ENCODE data around the gene SYT11. TPM values are rescaled to one million over a fixed set of nuclear protein-coding genes. Genes with fewer than 3 reads are reported as not detected.

SYT11 gene
- total and polyA plus RNA-seq, 2 of the 8 experiments (the other 6 are each of a cell fraction or from before 2014, with no cell fraction given): 7.2 to 9.6 TPM

DNA sequence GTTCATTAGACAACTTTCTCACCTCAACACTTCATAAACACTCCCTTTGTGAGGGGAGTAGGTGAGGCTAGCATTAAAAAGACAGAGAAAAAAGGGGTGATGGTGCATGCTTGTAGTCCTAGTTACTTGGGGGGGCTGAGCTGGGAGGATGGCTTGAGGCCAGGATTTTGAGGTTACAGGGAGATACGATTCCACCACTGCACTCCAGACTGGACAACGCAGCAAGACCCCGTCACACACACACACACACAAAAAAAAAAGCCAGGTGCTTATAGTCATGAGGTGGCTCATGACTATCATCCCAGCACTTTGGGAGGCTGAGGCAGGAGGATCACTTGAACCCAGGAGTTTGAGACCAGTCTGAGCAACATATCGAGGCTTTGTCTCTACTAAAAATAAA is 31.9 kb upstream of the SYT11 start:
- Histone ChIP-seq H3K23me2 (ENCODE audit: low read depth, low read length) (no peaks in the 10 kb centered on the region; the same call in 1 of the 2 replicates), H3K9me3 (ENCODE audit: insufficient read depth in 2 of 2, low read depth in 1 of 2, low read length in 1 of 2) (no peaks in the 10 kb centered on the region), H3K4me3 (ENCODE audit: extremely low read depth in 1 of 4, insufficient read depth in 2 of 4, low read depth in 3 of 4, low read length in 4 of 4) (no peak overlapping the region), H3K18ac (ENCODE audit: extremely low read depth, low read length) (no peak overlapping the region), H3K27me3 (replicated peaks in 1 of 4; ENCODE audit: control insufficient read depth in 3 of 4, extremely low read depth in 1 of 4, insufficient read depth in 3 of 4, low read length in 3 of 4) (no peaks in the 10 kb centered on the region), H3K23ac (ENCODE audit: insufficient read length) (no peak overlapping the region), H3K79me1 (ENCODE audit: low read depth, low read length) (peaks cover 6% of the 10 kb centered on the region), H4K8ac (ENCODE audit: extremely low read depth, insufficient read depth, low read length) (no peak overlapping the region), H3K36me3 (ENCODE audit: control insufficient read depth in 2 of 4, insufficient read depth in 4 of 4, low read length in 3 of 4) (peaks cover 0 to 14% (median 5%) of the 10 kb centered on the region in 4 experiments; a peak in 4 of 8 replicates), H2BK5ac (ENCODE audit: low read depth, low read length) (no peak overlapping the region), H3K14ac (ENCODE audit: insufficient read length) (no peak overlapping the region), H3K4me1 (replicated peaks in 1 of 4; ENCODE audit: control insufficient read depth in 3 of 4, insufficient read depth in 4 of 4, low read length in 3 of 4) (no peaks in the 10 kb centered on the region), H4K5ac (ENCODE audit: insufficient read length, low read depth, low read length) (no peak overlapping the region), H3K9ac (replicated peaks in 1 of 4; ENCODE audit: extremely low read depth in 1 of 4, low read depth in 3 of 4, low read length in 3 of 4) (no peak overlapping the region), H4K20me1 (replicated peaks in 1 of 2; ENCODE audit: control insufficient read depth in 1 of 2, insufficient read depth in 2 of 2, low read length in 2 of 2) (no peaks in the 10 kb centered on the region), H2AFZ (ENCODE audit: low read length) (no peak overlapping the region), H3K4ac (replicated peaks; ENCODE audit: insufficient read length, low read depth, low read length) (no peak overlapping the region), H3K56ac (replicated peaks; ENCODE audit: insufficient read length, low read depth, low read length) (no peak overlapping the region), H2BK12ac (ENCODE audit: low read depth, low read length) (no peak overlapping the region), H2AK5ac (ENCODE audit: low read depth, low read length) (no peak overlapping the region), H4K91ac (replicated peaks; ENCODE audit: insufficient read length, low read length) (no peak overlapping the region), H3K27ac (ENCODE audit: low read depth, low read length) (no peak overlapping the region), H3K79me2 (ENCODE audit: control insufficient read depth in 1 of 2, insufficient read depth in 2 of 2, low read length in 2 of 2) (peaks cover 0 to 3% of the 10 kb centered on the region in 2 experiments; a peak in 2 of 4 replicates), H2BK15ac (ENCODE audit: low read length) (no peak overlapping the region), H2BK120ac (replicated peaks; ENCODE audit: low read depth, low read length) (no peak overlapping the region), H2BK20ac (ENCODE audit: low read length) (no peak overlapping the region), H3K4me2 (ENCODE audit: insufficient read depth in 1 of 2, low read depth in 2 of 2, low read length in 2 of 2) (no peak overlapping the region)
- ChIA-PET CTCF (ENCODE audit: partially characterized antibody) (no interaction called here), POLR2A (ENCODE audit: partially characterized antibody) (no interaction called here)
- FAIRE-seq: no peak
- DNase-seq (ENCODE audit: low read depth in 1 of 2, low spot score in 2 of 2): no peak
- 98% methylated on average over 4 of the region's 4 CpGs; no CpG with 5 or more reads in 1 of the 2 experiments for WGBS, 2 experiments (ENCODE audit: extremely low coverage in 1 of 2, insufficient coverage in 1 of 2, insufficient read length in 1 of 2, insufficient replicate concordance in 2 of 2, low coverage in 1 of 2, low lambda C conversion rate in 2 of 2, missing lambda C conversion rate in 1 of 2)
- TF ChIP-seq ATF3 (IDR thresholded peaks at IDR 0.05; ENCODE audit: insufficient read depth, low read depth, low read length) (no peak), ASH2L (IDR thresholded peaks at IDR 0.05; ENCODE audit: low read length) (no peak), SP4 (IDR thresholded peaks at IDR 0.05; ENCODE audit: low read length) (no peak), PHF8 (conservative IDR thresholded peaks at IDR 0.05; ENCODE audit: low read depth, low read length) (no peak), RAD21 (IDR thresholded peaks at IDR 0.05 in 1 of 2, conservative IDR thresholded peaks at IDR 0.05 in 1 of 2; ENCODE audit: low read depth in 2 of 2, low read length in 2 of 2) (no peak), HDAC2 (IDR thresholded peaks at IDR 0.05; ENCODE audit: borderline replicate concordance in 1 of 2, low read depth in 2 of 2, low read length in 2 of 2) (no peak), EZH2 (IDR thresholded peaks at IDR 0.05; ENCODE audit: low read depth, low read length, severe bottlenecking) (no peak)
- TF ChIP-seq, protein P1, sequence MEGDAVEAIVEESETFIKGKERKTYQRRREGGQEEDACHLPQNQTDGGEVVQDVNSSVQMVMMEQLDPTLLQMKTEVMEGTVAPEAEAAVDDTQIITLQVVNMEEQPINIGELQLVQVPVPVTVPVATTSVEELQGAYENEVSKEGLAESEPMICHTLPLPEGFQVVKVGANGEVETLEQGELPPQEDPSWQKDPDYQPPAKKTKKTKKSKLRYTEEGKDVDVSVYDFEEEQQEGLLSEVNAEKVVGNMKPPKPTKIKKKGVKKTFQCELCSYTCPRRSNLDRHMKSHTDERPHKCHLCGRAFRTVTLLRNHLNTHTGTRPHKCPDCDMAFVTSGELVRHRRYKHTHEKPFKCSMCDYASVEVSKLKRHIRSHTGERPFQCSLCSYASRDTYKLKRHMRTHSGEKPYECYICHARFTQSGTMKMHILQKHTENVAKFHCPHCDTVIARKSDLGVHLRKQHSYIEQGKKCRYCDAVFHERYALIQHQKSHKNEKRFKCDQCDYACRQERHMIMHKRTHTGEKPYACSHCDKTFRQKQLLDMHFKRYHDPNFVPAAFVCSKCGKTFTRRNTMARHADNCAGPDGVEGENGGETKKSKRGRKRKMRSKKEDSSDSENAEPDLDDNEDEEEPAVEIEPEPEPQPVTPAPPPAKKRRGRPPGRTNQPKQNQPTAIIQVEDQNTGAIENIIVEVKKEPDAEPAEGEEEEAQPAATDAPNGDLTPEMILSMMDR (IDR thresholded peaks at IDR 0.05; ENCODE audit: control extremely low read depth in 1 of 3, insufficient read depth in 1 of 3, low read depth in 1 of 3, low read length in 3 of 3): no peak
- TF ChIP-seq, protein P2, sequence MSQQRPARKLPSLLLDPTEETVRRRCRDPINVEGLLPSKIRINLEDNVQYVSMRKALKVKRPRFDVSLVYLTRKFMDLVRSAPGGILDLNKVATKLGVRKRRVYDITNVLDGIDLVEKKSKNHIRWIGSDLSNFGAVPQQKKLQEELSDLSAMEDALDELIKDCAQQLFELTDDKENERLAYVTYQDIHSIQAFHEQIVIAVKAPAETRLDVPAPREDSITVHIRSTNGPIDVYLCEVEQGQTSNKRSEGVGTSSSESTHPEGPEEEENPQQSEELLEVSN (IDR thresholded peaks at IDR 0.05): no peak
